Measurements from ENCODE around the gene PRDM16. TPM values are rescaled to one million over a fixed set of nuclear protein-coding genes. Genes with fewer than 3 reads are reported as not detected.

The PRDM16 gene
- total RNA-seq, 1 experiment from 2014 or later: 0.09 TPM

GRCh38 chr1:3178279-3178678 is 109.3 kb downstream of the PRDM16 start:
- no peaks in the 10 kb centered on the region for H3K36me3 Mint-ChIP-seq (ENCODE audit: insufficient read depth, unreplicated experiment)
- H3K4me3 Mint-ChIP-seq (ENCODE audit: low read depth, unreplicated experiment): no peak overlapping the region
- no peak for DNase-seq
- intact Hi-C loops (cut with micrococcal nuclease; ENCODE audit: unreplicated experiment): no loop called here
- H3K4me1 Mint-ChIP-seq (ENCODE audit: low read depth, unreplicated experiment): peaks cover 1% of the 10 kb centered on the region
- no peaks in the 10 kb centered on the region for H3K27me3 Mint-ChIP-seq (ENCODE audit: unreplicated experiment)
- no TSS peak for BruUV-seq (replicated peaks)
- CTCF ChIA-PET: no interaction called here
- H3K9me3 Mint-ChIP-seq (ENCODE audit: low read depth, unreplicated experiment): no peaks in the 10 kb centered on the region
- TF ChIP-seq, protein P1, sequence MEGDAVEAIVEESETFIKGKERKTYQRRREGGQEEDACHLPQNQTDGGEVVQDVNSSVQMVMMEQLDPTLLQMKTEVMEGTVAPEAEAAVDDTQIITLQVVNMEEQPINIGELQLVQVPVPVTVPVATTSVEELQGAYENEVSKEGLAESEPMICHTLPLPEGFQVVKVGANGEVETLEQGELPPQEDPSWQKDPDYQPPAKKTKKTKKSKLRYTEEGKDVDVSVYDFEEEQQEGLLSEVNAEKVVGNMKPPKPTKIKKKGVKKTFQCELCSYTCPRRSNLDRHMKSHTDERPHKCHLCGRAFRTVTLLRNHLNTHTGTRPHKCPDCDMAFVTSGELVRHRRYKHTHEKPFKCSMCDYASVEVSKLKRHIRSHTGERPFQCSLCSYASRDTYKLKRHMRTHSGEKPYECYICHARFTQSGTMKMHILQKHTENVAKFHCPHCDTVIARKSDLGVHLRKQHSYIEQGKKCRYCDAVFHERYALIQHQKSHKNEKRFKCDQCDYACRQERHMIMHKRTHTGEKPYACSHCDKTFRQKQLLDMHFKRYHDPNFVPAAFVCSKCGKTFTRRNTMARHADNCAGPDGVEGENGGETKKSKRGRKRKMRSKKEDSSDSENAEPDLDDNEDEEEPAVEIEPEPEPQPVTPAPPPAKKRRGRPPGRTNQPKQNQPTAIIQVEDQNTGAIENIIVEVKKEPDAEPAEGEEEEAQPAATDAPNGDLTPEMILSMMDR (IDR thresholded peaks at IDR 0.05; ENCODE audit: unreplicated experiment): no peak
- H3K27ac Mint-ChIP-seq (ENCODE audit: unreplicated experiment): no peak overlapping the region

DNA sequence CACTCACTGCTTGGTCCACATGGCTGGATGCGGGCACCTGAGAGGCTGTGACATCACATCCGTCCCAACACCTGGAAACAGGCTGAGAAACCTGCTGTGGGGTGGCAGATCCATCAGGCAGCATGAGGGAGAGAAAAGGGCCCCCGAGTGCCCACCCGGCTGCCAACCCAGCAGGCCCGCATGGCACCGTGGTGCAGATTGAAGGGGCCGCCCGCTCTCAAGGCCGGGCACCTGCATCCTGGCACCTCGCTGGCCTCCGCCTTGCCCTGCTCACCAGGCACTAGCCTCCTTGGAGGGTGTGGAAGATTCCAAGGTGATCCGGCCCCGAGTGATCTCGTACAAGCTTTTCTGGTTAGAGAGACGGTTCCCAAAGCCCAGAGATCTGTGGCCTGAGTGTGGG is 110.5 kb downstream of the PRDM16 start:
- intact Hi-C loops (cut with micrococcal nuclease; ENCODE audit: unreplicated experiment): no loop called here
- H3K4me1 Mint-ChIP-seq (ENCODE audit: low read depth, unreplicated experiment): no peaks in the 10 kb centered on the region
- TF ChIP-seq, protein P1 (IDR thresholded peaks at IDR 0.05; ENCODE audit: unreplicated experiment): no peak

DNA sequence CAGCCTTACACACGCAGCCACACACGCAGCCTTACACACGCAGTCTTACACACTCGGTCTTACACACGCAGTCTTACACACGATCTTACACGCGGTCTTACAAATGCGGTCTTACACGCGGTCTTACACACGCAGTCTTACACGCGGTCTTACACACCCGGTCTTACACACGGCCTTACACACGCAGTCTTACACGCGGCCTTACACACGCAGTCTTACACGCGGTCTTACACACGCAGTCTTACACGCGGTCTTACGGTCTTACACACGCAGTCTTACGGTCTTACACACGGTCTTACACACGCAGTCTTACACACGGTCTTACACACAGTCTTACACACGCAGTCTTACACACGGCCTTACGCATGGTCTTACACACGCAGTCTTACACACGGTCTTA is 111.9 kb downstream of the PRDM16 start:
- Mint-ChIP-seq H3K36me3 (ENCODE audit: insufficient read depth, unreplicated experiment) (no peaks in the 10 kb centered on the region), H3K4me3 (ENCODE audit: low read depth, unreplicated experiment) (no peak overlapping the region), H3K9me3 (ENCODE audit: low read depth, unreplicated experiment) (peaks cover 2% of the 10 kb centered on the region), H3K27me3 (ENCODE audit: unreplicated experiment) (peaks cover 14% of the 10 kb centered on the region), H3K4me1 (ENCODE audit: low read depth, unreplicated experiment) (no peaks in the 10 kb centered on the region), H3K27ac (ENCODE audit: unreplicated experiment) (no peak overlapping the region)
- CTCF ChIA-PET: no interaction called here
- DNase-seq: no peak
- BruUV-seq (replicated peaks): no TSS peak
- TF ChIP-seq, protein P1 (IDR thresholded peaks at IDR 0.05; ENCODE audit: unreplicated experiment): no peak
- intact Hi-C loops (cut with micrococcal nuclease; ENCODE audit: unreplicated experiment): no loop called here

More for the DNA sequence above, 110.5 kb downstream of the PRDM16 start:
- CTCF ChIA-PET: no interaction called here
- no TSS peak for BruUV-seq (replicated peaks)
- Mint-ChIP-seq H3K4me3 (ENCODE audit: low read depth, unreplicated experiment) (no peak overlapping the region), H3K9me3 (ENCODE audit: low read depth, unreplicated experiment) (no peaks in the 10 kb centered on the region), H3K27me3 (ENCODE audit: unreplicated experiment) (peaks cover under 1% of the 10 kb centered on the region), H3K36me3 (ENCODE audit: insufficient read depth, unreplicated experiment) (no peaks in the 10 kb centered on the region), H3K27ac (ENCODE audit: unreplicated experiment) (no peak overlapping the region)
- DNase-seq: no peak

DNA sequence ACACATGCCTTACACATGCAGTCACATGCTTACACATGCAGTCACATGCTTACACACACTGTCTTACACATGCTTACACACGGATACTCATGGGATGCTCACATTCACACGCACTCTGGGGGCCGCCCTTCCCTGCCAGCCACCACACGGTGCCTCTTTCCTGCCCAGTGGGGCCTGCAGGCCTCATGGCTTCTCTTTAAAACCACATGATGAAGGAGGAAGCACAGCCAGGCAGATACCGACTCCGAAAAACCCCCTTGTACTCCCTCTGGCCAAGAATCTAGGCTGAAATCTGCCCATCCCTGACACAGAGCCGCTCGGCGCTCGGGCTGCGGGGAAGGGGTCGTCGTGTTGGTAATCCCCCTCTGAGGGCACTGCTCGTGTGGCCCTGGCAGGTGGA is 113.0 kb downstream of the PRDM16 start:
- no TSS peak for BruUV-seq (replicated peaks)
- intact Hi-C loops (cut with micrococcal nuclease; ENCODE audit: unreplicated experiment): no loop called here
- H3K36me3 Mint-ChIP-seq (ENCODE audit: insufficient read depth, unreplicated experiment): no peaks in the 10 kb centered on the region
- CTCF ChIA-PET: no interaction called here
- DNase-seq: no peak
- no peak overlapping the region for H3K4me3 Mint-ChIP-seq (ENCODE audit: low read depth, unreplicated experiment)
- peaks cover 14% of the 10 kb centered on the region for H3K27me3 Mint-ChIP-seq (ENCODE audit: unreplicated experiment)
- H3K4me1 Mint-ChIP-seq (ENCODE audit: low read depth, unreplicated experiment): no peaks in the 10 kb centered on the region
- peaks cover 2% of the 10 kb centered on the region for H3K9me3 Mint-ChIP-seq (ENCODE audit: low read depth, unreplicated experiment)
- no peak overlapping the region for H3K27ac Mint-ChIP-seq (ENCODE audit: unreplicated experiment)
- TF ChIP-seq, protein P1 (IDR thresholded peaks at IDR 0.05; ENCODE audit: unreplicated experiment): no peak
